ENCODE data around the gene IRX4.

- TF ChIP-seq CTCF (IDR thresholded peaks at IDR 0.05) (no peak), POLR2A (IDR thresholded peaks at IDR 0.05) (no peak)
Measured at GRCh38 chr5:1855075-1855474, 27.6 kb downstream of the IRX4 start.
